ENCODE results near the gene SMARCA2.

DNA sequence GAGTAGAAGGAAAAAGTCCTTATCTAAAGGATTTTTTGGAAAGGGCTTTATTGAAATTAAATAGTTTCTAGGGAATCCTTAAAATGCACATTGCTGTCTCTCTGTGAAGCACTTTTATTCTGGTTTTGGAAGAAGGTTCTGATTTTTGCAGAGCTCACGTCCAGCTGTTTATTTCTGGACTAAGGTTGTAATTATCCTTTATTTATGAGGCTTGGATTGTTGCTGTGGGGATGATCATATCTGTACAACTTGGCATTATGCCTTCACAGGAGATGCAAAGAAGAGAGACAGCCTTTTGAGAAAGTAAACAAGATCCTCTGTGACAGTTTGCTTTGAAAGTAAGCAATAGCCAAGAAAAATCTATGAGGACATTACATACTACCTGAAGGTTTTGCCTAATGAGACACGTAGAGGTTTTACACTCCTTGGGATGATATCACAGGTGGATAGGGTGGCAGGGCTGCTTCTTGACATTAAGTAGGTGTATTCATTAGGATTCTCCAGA, 14.6 kb downstream of the SMARCA2 start:
- TF ChIP-seq YY1 (IDR thresholded peaks at IDR 0.05; ENCODE audit: insufficient read depth, insufficient read length) (no peak), ZNF274 (IDR thresholded peaks at IDR 0.05; ENCODE audit: low read depth, low read length) (no peak), SUZ12 (IDR thresholded peaks at IDR 0.05; ENCODE audit: extremely low read depth, insufficient read depth, insufficient read length) (no peak)
